22Rv1 (cell line): Measurements from ENCODE around the gene ERFE.

Experiments used
- CTCF ChIP-seq: fragments of 450-650 bp; IDR thresholded peaks from 2 replicates; pipeline ENCODE4 v1.5.1; 2017; ENCODE audit warnings: mild to moderate bottlenecking
- ZFX ChIP-seq: fragments of 450-650 bp; IDR thresholded peaks from 2 replicates; pipeline ENCODE4 v1.6.1; 2017; ENCODE audit warnings: antibody characterized with exemption, borderline replicate concordance

GRCh38 chr2:238154570-238154969, 4.2 kb upstream of the ERFE start:
- TF ChIP-seq CTCF (no peak), ZFX (no peak)
